Heart right ventricle (tissue), 16 donors: ENCODE results near the gene FOXJ2. TPM values are rescaled to one million over a fixed set of nuclear protein-coding genes. Genes with fewer than 3 reads are reported as not detected.
"Not testable (repeated sequence)": the region's sequence is repeated elsewhere in the genome, so short reads cannot be mapped to it uniquely, and the experiment has no call there.

ENCODE experiments used
- ATAC-seq, 8 donors: fragments of 200-7000 bp; cut with Tn5 transposase; one replicate each; pipeline ENCODE4 v1.9.1; 2020; ENCODE audit warnings: mild to moderate bottlenecking in 8 of 8, moderate library complexity in 8 of 8, moderate number of reproducible peaks in 1 of 8
- DNase-seq, 2 donors: peaks; one replicate each; pipeline ENCODE4 v3.0.0-alpha.2; 2020
- H3K27ac ChIP-seq, 10 donors: fragments of 200-600 bp; sonication (generic) in 2 of 10; one replicate each; pipeline versions ENCODE4 v1.5.0 to v1.8.0; 2020 to 2022; ENCODE audit warnings: mild to moderate bottlenecking in 3 of 10
- H3K27me3 ChIP-seq, 7 donors: fragments of 200-600 bp; one replicate each; pipeline ENCODE4 v1.8.0; 2021 to 2022; ENCODE audit warnings: mild to moderate bottlenecking in 2 of 7
- H3K36me3 ChIP-seq, 9 donors: fragments of 200-600 bp; sonication (generic) in 1 of 9; one replicate each; pipeline versions ENCODE4 v1.5.0 to v1.8.0; 2020 to 2022; ENCODE audit warnings: mild to moderate bottlenecking in 2 of 9
- H3K4me1 ChIP-seq, 9 donors: fragments of 200-600 bp; sonication (generic) in 1 of 9; one replicate each; pipeline versions ENCODE4 v1.5.0 to v1.8.0; 2020 to 2022; ENCODE audit warnings: mild to moderate bottlenecking in 4 of 9
- H3K4me3 ChIP-seq, 10 donors: fragments of 200-600 bp; sonication (generic) in 2 of 10; one replicate each; pipeline versions ENCODE4 v1.5.0 to v1.8.0; 2020 to 2022; ENCODE audit warnings: mild to moderate bottlenecking in 7 of 10, moderate library complexity in 2 of 10
- H3K9me3 ChIP-seq, 11 donors: fragments of 200-600 bp in 10 of 11; sonication (generic) in 2 of 11; one replicate each; pipeline versions ENCODE4 v1.5.0 to v1.8.0; 2013 to 2022; ENCODE audit warnings: mild to moderate bottlenecking in 2 of 11, control low read depth in 1 of 11, moderate library complexity in 1 of 11
- CTCF ChIP-seq, 9 donors: fragments of 200-600 bp; sonication (generic) in 2 of 9; IDR thresholded peaks; one replicate each; pipeline versions ENCODE4 v1.5.0 to v1.8.0; 2021 to 2022; ENCODE audit warnings: antibody characterized with exemption in 9 of 9, mild to moderate bottlenecking in 5 of 9, moderate library complexity in 1 of 9
- WGBS, 2 donors: extraction: QIAGEN DNeasy Blood & Tissue Kit; methylation state at CpG; one replicate each; pipeline ENCODE4 v1.1.7; 2013; ENCODE audit warnings: inconsistent platforms in 1 of 2; 5-methylcytosine and 5-hydroxymethylcytosine counted together
- intact Hi-C, 10 donors: fragments of 100-400 bp; cut with DNase I; formaldehyde crosslinking; loops; one replicate each; pipeline versions ENCODE4 v1.11.1 to v1.14.2; 2022
- polyA plus RNA-seq, 2 donors: library from polyadenylated mRNA; stranded (reverse); fragments of 200-250 nt; gene quantifications; one replicate each; pipeline ENCODE4 v1.2.3, GENCODE V29; 2013
- total RNA-seq, 10 donors: library from RNA; stranded (reverse); fragmentation: NEBNext Ultra II Directional in 3 of 10; extraction: Animal tissue kit (Norgen Biotek cat#: 25700) in 3 of 10; gene quantifications; one replicate each; pipeline versions ENCODE4 v1.2.1 to v1.2.4, GENCODE V29; 2021 to 2023
- donor health status: Arrhythmogenic right ventricular cardiomyopathy.
- donor health status: ischemic (EF 13 %, LVEDD 7.1; RV severe dilation, severe dysfunction).
- donor health status: healthy with polysubstance abuse.
- donor health status: DM: no; HTN: yes; CAD: no.
- donor health status: DM: no; HTN: no; CAD: no.
- donor health status: ischemic (EF 25% LVEDD 6.9; RV normal size, moderate dysfunction).
- donor health status: ischemic (EF 25% LVEDD 5.7; RV mildly dilated, moderate dysfunction).
- donor health status: healthy.
- donor health status: DM: yes; HTN: yes; CAD: no.
- donor health status: Ischemic cardiomyopathy.
- donor health status: ischemic (EF 35%, LVEDD 5.7; RV mildly dilated, moderate dysfunction).
- donor health status: nonischemic (EF 11% LVEDD 7.7; RV severe dilation, severe dysfunction).
- donor health status: DM: yes; HTN: yes; CAD: no.
- donor health status: PGD.
- donor health status: ischemic (EF 29% LVEDD 5.4; RV normal size, mild dysfunction).
- donor health status: nonischemic (EF 23%, LVEDD 6.1; RV moderate dilation, normal function).

The FOXJ2 gene
- total and polyA plus RNA-seq, 12 donors, result 8.7 to 29.4 (median 23.6) TPM

- TF ChIP-seq CTCF (IDR thresholded peaks at IDR 0.05), result no peak
- Histone ChIP-seq H3K27me3 (no peaks in the 10 kb centered on the region), H3K4me3 (no peak overlapping the region), H3K36me3 (peaks cover 0 to 50% (median 30%) of the 10 kb centered on the region in 9 donors), H3K27ac (peak overlapping the region in 1 of 10 donors; percentile 49), H3K9me3 (no peaks in the 10 kb centered on the region), H3K4me1 (peaks cover 0 to 46% (median 27%) of the 10 kb centered on the region in 9 donors)
- WGBS, 2 donors, result 91 to 94% methylated on average over 2 of the region's 2 CpGs
- no peak for ATAC-seq
- DNase-seq, result no peak
- intact Hi-C loops, result loop anchor here in 1 of 10 donors (10.0 kb wide), 1 partner anchor 157 kb away; no protein-coding TSS in a partner anchor
Observed at GRCh38 chr12:8087666-8088065, 55.1 kb downstream of the FOXJ2 start.

DNA sequence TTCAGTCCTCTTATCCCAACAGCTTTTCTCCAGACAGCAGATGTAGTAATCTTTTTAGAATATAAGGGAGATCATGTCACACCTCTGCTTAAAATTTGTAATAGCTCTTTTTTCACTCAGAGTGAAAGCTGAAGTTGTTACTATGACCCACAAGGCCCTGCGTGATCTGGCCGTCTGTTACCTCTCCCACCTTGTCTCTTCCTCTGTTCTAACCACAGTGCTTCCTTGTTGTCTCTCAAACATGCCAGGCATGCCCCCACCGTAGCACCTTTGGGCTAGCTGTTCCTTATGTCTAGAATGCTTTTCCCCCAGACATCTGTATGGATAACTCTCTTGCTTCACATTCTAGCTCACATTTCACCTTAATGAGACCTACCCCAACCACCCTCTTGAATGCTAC is 56.1 kb downstream of the FOXJ2 start:
- TF ChIP-seq CTCF (IDR thresholded peaks at IDR 0.05), result no peak
- WGBS, 2 donors, result 72 to 80% methylated on average over 3 of the region's 3 CpGs
- no peaks in the 10 kb centered on the region for H3K27me3 ChIP-seq
- H3K4me3 ChIP-seq, result no peak overlapping the region
- no peaks in the 10 kb centered on the region for H3K9me3 ChIP-seq
- peaks cover 0 to 37% (median 19%) of the 10 kb centered on the region in 9 donors for H3K4me1 ChIP-seq
- peaks cover 0 to 59% (median 36%) of the 10 kb centered on the region in 9 donors for H3K36me3 ChIP-seq
- intact Hi-C loops, result loop anchor here in 1 of 10 donors (10.0 kb wide), 1 partner anchor 156 kb away; no protein-coding TSS in a partner anchor
- H3K27ac ChIP-seq, result peak overlapping the region in 1 of 10 donors; percentile 49
- DNase-seq (no peak), ATAC-seq (peak in 1 of 8 donors; percentile 29)

DNA sequence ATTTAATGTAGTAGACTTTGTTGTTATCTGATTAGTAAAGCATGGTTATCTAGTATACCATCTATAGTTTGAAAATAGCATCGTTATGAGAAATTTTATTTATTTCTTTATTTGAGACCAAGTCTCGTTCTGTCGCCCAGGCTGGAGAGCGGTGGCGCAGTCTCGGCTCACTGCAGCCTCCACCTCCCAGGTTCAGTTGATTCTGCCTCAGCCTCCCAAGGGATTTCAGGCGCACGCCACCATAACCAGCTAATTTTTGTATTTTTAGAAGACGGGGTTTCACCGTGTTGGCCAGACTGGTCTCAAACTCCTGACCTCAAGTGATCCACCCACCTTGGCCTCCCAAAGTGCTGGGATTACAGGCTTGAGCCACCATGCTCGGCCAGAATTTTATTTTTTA is 56.8 kb downstream of the FOXJ2 start:
- Histone ChIP-seq H3K4me1 (peaks cover 0 to 30% (median 12%) of the 10 kb centered on the region in 9 donors), H3K36me3 (peaks cover 0 to 66% (median 42%) of the 10 kb centered on the region in 9 donors)
- H3K4me3 ChIP-seq, DNase-seq, H3K27me3 ChIP-seq, ATAC-seq, H3K9me3 ChIP-seq, H3K27ac ChIP-seq: not testable (repeated sequence)
- WGBS, 2 donors, result 92 to 95% methylated on average over 11 of the region's 11 CpGs
- intact Hi-C loops, result loop anchor here in 1 of 10 donors (10.0 kb wide), 1 partner anchor 156 kb away; no protein-coding TSS in a partner anchor

DNA sequence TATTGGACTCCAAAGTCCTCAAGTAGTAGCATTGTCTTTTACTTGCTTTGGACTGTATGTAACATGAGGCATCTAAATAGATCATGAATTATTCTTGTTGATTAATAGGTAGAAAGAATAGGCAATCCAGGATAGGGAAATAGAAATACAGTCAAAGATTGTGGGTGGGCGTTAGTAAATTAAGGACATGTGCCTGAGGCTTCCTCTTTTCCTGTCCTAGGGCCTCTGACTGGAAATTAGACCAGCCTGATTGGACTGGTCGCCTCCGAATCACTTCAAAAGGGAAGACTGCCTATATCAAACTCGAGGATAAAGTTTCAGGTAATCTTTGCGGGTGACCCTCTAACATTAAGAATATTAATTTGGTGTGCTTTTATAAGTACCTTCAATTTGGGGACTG is 57.2 kb downstream of the FOXJ2 start:
- no peaks in the 10 kb centered on the region for H3K27me3 ChIP-seq
- WGBS, 2 donors, result 88 to 89% methylated on average over 5 of the region's 5 CpGs
- TF ChIP-seq CTCF (IDR thresholded peaks at IDR 0.05), result no peak
- H3K4me1 ChIP-seq, result peaks cover 0 to 29% (median 8%) of the 10 kb centered on the region in 9 donors
- H3K27ac ChIP-seq, result no peak overlapping the region
- peaks cover 0 to 71% (median 47%) of the 10 kb centered on the region in 9 donors for H3K36me3 ChIP-seq
- ATAC-seq (no peak), DNase-seq (no peak)
- H3K9me3 ChIP-seq, result no peaks in the 10 kb centered on the region
- intact Hi-C loops, result loop anchor here in 1 of 10 donors (10.0 kb wide), 1 partner anchor 155 kb away; no protein-coding TSS in a partner anchor
- no peak overlapping the region for H3K4me3 ChIP-seq

DNA sequence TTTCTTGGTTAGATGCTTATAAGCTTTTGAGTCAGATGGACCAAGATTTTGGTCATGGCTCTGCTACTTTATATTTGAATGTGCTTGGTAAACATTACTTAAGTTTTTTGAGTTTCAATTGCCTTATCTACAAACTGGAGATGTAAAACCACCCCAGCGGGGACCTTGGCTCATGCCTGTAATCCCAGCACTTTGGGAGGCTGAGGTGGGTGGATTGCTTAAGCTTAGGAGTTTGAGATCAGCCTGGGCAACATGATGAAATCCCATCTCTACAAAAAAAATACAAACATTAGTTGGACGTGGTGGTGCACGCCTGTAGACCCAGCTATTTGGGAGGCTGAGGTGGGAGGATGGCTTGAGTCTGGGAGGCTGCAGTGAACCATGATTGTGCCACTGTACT is 60.8 kb downstream of the FOXJ2 start:
- Histone ChIP-seq H3K4me3 (no peak overlapping the region), H3K9me3 (no peaks in the 10 kb centered on the region), H3K36me3 (peaks cover 0 to 100% (median 68%) of the 10 kb centered on the region in 9 donors), H3K4me1 (peaks cover 0 to 32% (median 0%) of the 10 kb centered on the region in 9 donors), H3K27ac (no peak overlapping the region), H3K27me3 (no peaks in the 10 kb centered on the region)
- TF ChIP-seq CTCF (IDR thresholded peaks at IDR 0.05), result no peak
- WGBS, 2 donors, result 96 to 97% methylated on average over 3 of the region's 3 CpGs
- DNase-seq (no peak), ATAC-seq (no peak)
- intact Hi-C loops, result no loop called here
